RWPE1 (cell line): ENCODE data around the gene CEP43.

Experiments
- CTCF ChIA-PET: fragments of 350-600 bp; sonication (Branson Sonifier 250); formaldehyde crosslinking; extraction: SDS; loops from one replicate; lab custom pipeline; 2021; lab: Yijun Ruan, JAX
- POLR2A ChIA-PET: fragments of 400-600 bp; formaldehyde crosslinking; extraction: SDS; loops from one replicate; lab custom pipeline; 2020; ENCODE audit warnings: antibody characterized with exemption; ENCODE audit not compliant: low non-redundant PET; lab: Yijun Ruan, JAX
- DNase-seq: peaks from one replicate; pipeline ENCODE4 v3.0.0; 2012; ENCODE audit warnings: low spot score
- H3K27ac ChIP-seq: fragments of 450-650 bp; 2 replicates; pipeline ENCODE4 v1.5.1; 2017
- CTCF ChIP-seq: fragments of 450-650 bp; conservative IDR thresholded peaks from 2 replicates; pipeline ENCODE4 v1.5.1; 2017; ENCODE audit warnings: low read depth, mild to moderate bottlenecking

CEP43 gene

GRCh38 chr6:166952121-166952520 is 47.1 kb upstream of the CEP43 start:
- CTCF ChIA-PET, result interaction anchor here (0.6 to 2.4 kb wide), 7 partner anchors 10 to 209 kb away, joined by 3 to 12 read pairs (median 4); no protein-coding TSS in a partner anchor
- POLR2A ChIA-PET, result no interaction called here
- no peak overlapping the region for H3K27ac ChIP-seq

GRCh38 chr6:166952567-166953486 is 46.4 kb upstream of the CEP43 start:
- POLR2A ChIA-PET, result no interaction called here
- CTCF ChIA-PET, result interaction anchor here (1.0 to 1.7 kb wide), 3 partner anchors 11 to 168 kb away, joined by 3 to 5 read pairs (median 4); no protein-coding TSS in a partner anchor
- no peak overlapping the region for H3K27ac ChIP-seq
- TF ChIP-seq CTCF, result no peak
- DNase-seq, result no peak

More at GRCh38 chr6:166952121-166952520, 47.1 kb upstream of the CEP43 start:
- no peak for TF ChIP-seq CTCF
- no peak for DNase-seq

GRCh38 chr6:166954118-166954713 is 45.0 kb upstream of the CEP43 start:
- ChIA-PET CTCF (interaction anchor here (0.9 to 1.0 kb wide), 2 partner anchors 10 to 16 kb away, joined by 3 to 6 read pairs; no protein-coding TSS in a partner anchor), POLR2A (no interaction called here)
- TF ChIP-seq CTCF, result no peak
- no peak overlapping the region for H3K27ac ChIP-seq
- DNase-seq, result no peak

- no peak for DNase-seq
- CTCF ChIA-PET, result interaction anchor here (0.6 to 0.8 kb wide), 3 partner anchors 139 to 219 kb away, joined by 3 to 4 read pairs (median 3); no protein-coding TSS in a partner anchor
- TF ChIP-seq CTCF, result no peak
- POLR2A ChIA-PET, result interaction anchor here (1.1 kb wide), 1 partner anchor 328 kb away, joined by 7 read pairs; no protein-coding TSS in a partner anchor
- H3K27ac ChIP-seq, result no peak overlapping the region
Measured at GRCh38 chr6:166955121-166955864, 43.9 kb upstream of the CEP43 start.

- TF ChIP-seq CTCF, result no peak
- peak; percentile 13 for DNase-seq
- CTCF ChIA-PET, result interaction anchor here (0.6 to 0.8 kb wide), 3 partner anchors 140 to 220 kb away, joined by 3 to 4 read pairs (median 3); no protein-coding TSS in a partner anchor
- H3K27ac ChIP-seq, result peak overlapping the region; percentile 66; the same call in 1 of the 2 replicates
- POLR2A ChIA-PET, result interaction anchor here (0.6 to 1.1 kb wide), 2 partner anchors 23 to 328 kb away, joined by 4 to 7 read pairs; no protein-coding TSS in a partner anchor
Measured at GRCh38 chr6:166955865-166956443, 43.2 kb upstream of the CEP43 start.
